HEK293T (cell line): ENCODE results near the gene CCDC152.

Experiments
- ARNT ChIP-seq: fragments of 450-650 bp; IDR thresholded peaks from 2 replicates; pipeline ENCODE4 v1.6.1; 2017; ENCODE audit warnings: mild to moderate bottlenecking
- BHLHE40 ChIP-seq: fragments of 450-650 bp; IDR thresholded peaks from 2 replicates; pipeline ENCODE4 v1.6.1; 2016; ENCODE audit warnings: mild to moderate bottlenecking, moderate library complexity, borderline replicate concordance
- CTBP1 ChIP-seq: fragments of 450-650 bp; IDR thresholded peaks from 2 replicates; pipeline ENCODE4 v1.6.1; 2016; ENCODE audit warnings: borderline replicate concordance
- FOXK2 ChIP-seq: fragments of 450-650 bp; IDR thresholded peaks from 2 replicates; pipeline ENCODE4 v1.6.1; 2016; ENCODE audit warnings: mild to moderate bottlenecking
- FOXM1 ChIP-seq: fragments of 450-650 bp; IDR thresholded peaks from 2 replicates; pipeline ENCODE4 v1.6.1; 2017; ENCODE audit warnings: mild to moderate bottlenecking, borderline replicate concordance
- HDGF ChIP-seq: fragments of 450-650 bp; IDR thresholded peaks from 2 replicates; pipeline ENCODE4 v1.6.1; 2017; ENCODE audit warnings: antibody characterized with exemption, borderline replicate concordance
- SP1 ChIP-seq: fragments of 450-650 bp; IDR thresholded peaks from 2 replicates; pipeline ENCODE4 v1.6.1; 2017
- SUZ12 ChIP-seq: fragments of 450-650 bp; IDR thresholded peaks from 2 replicates; pipeline ENCODE4 v1.6.1; 2016; ENCODE audit warnings: mild to moderate bottlenecking
- TARDBP ChIP-seq: fragments of 450-650 bp; IDR thresholded peaks from 2 replicates; pipeline ENCODE4 v1.6.1; 2016
- ZNF384 ChIP-seq: fragments of 450-650 bp; IDR thresholded peaks from 2 replicates; pipeline ENCODE4 v1.6.1; 2016

DNA sequence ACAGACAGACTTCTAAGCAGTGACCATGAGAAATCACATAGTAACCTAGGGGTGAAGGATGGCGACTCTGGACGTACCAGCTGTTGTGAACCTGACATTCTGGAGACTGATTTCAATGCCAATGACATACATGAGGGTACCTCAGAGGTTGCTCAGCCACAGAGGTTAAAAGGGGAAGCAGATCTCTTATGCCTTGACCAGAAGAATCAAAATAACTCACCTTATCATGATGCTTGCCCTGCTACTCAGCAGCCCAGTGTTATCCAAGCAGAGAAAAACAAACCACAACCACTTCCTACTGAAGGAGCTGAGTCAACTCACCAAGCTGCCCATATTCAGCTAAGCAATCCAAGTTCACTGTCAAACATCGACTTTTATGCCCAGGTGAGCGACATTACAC is 38.0 kb upstream of the CCDC152 start:
- TF ChIP-seq FOXK2 (no peak), TARDBP (no peak), HDGF (no peak), ZNF384 (no peak), SP1 (no peak), BHLHE40 (no peak), SUZ12 (no peak), CTBP1 (no peak), FOXM1 (no peak), ARNT (no peak)
